HS-27A (cell line): ENCODE data around the gene FARS2.

Source experiments
- DNase-seq: peaks from one replicate; pipeline ENCODE4 v3.0.0-alpha.2; 2012; ENCODE audit warnings: low read depth, missing footprints

Gene FARS2

GRCh38 chr6:5287205-5287965 is 26.1 kb downstream of the FARS2 start:
- peak; percentile 17 for DNase-seq

DNA sequence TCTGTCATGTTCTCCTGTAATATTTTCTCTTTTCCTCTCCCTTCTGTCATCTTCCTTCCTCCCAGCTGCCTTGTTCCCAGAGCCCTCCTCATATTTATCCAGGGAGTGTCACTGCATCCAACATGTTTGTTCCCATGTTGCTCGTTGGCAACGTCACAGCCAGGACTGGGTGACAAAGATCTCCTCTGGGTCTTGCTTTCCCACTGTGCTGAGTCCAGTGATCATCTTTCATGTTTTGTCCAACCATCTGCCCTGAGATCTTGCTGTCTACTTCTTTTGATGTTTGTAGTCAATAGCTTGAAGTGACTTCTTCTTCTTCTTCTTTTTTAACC is 26.6 kb downstream of the FARS2 start:
- no peak for DNase-seq

DNA sequence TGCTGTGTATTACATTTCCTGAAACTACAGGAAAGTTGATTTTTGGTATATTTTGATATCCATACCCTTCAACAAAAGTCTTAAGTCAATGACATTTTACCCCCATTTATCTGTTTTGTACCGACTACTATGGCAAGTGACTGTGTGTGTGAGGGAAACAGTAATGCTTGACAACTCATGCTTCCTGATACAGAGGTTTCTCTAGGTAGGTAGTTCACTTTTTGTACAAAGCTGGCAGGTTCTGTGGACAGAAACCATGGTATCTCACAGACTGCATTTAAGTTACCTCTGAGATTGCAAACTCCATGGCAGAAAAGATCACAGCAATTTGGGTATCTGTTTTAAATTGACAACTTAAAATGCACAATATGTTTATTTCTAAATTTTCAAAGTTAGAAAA is 28.8 kb downstream of the FARS2 start:
- DNase-seq, result no peak

DNA sequence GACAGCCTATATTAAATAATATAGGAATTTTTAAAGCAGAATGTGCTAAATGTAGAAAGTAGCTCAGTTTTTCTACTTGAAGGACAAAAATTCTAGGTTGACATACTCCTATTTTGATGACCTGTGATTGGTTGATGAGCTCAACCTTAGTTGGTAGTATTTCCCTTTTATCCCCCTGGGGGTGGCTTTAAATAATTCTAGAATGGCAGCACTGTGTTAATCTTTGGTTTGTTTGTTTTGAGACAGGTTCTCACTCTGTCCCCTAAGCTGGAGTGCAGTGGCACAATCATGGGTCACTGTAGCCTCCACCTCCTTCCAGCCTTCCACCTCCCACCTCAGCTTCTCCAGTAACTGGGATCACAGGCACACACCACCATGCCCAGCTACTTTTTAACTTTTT is 29.2 kb downstream of the FARS2 start:
- no peak for DNase-seq

GRCh38 chr6:5292154-5292553 is 30.8 kb downstream of the FARS2 start:
- DNase-seq, result no peak

DNA sequence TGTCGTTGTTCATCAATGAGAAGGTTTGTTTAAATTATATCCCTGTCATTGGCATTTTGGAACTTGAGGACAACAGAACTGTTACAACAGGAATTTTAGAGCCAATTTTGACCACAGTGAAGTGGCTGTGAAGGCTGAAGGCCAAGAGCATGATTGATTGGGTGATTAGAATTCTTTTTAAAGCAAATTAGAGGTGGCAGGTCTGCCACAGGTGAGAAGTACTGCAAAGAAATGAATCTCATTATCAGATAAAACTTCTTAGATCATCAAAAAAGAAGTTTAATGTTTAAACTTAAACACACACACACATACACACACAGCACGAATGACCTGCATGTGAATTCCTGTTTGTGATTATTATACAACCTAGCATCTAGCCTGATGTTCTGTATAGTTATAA is 32.4 kb downstream of the FARS2 start:
- no peak for DNase-seq

- DNase-seq, result no peak
Measured at GRCh38 chr6:5294392-5295211, 33.3 kb downstream of the FARS2 start.

DNA sequence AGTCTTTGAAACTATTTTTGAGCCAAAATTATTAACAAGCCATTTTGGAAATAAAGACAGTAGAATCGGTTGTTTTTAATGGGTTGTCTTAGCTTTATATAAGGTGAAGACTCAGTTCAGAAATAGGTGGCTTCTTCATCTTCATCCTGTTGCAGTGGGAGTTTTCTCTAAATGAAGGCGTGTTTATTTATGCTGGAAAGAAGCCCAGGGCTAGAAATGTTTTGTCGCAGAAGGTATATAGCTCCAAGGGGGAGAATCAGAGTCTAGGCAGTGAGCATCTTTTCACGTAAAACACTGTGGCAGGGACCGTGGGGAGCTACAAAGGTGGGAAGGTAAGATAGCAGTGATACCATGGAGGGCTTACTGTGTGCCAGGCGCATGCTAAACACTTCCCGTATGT is 34.3 kb downstream of the FARS2 start:
- DNase-seq, result no peak

GRCh38 chr6:5300206-5300764 is 39.0 kb downstream of the FARS2 start:
- DNase-seq, result no peak

- no peak for DNase-seq
Measured at GRCh38 chr6:5302220-5302946, 41.1 kb downstream of the FARS2 start.

- no peak for DNase-seq
Measured at GRCh38 chr6:5302995-5303622, 41.8 kb downstream of the FARS2 start.

GRCh38 chr6:5303682-5304081 is 42.4 kb downstream of the FARS2 start:
- no peak for DNase-seq

DNA sequence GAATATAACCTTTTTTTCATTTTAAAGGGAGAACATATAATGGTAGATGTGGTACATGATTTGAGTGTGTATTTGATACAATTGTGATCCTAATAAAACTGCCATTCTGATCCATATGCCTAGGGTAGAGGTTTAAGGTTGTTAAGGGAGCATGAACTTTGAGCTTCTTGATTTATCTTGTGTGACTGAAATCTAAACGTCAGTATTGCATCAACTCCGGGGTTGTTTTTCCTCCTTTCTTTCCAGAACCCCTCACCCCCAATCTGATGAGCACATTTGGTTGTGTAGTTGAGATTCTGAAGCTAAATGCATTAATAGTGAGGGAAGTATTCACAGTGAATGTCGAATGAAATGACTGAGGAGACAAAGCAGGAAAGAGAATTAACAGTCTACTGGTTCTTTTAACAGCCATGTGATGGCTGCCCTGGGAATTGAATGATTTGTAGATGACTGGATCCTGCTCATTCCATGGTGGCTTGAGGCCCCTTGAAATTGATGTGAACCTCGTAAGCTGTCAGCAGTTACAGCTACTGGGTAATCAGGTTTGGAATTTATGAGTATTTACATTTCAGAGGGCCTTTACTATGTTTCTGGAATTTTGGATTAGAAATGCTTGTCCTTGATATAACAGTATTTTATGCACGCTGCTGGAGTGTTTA is 44.8 kb downstream of the FARS2 start:
- no peak for DNase-seq

DNA sequence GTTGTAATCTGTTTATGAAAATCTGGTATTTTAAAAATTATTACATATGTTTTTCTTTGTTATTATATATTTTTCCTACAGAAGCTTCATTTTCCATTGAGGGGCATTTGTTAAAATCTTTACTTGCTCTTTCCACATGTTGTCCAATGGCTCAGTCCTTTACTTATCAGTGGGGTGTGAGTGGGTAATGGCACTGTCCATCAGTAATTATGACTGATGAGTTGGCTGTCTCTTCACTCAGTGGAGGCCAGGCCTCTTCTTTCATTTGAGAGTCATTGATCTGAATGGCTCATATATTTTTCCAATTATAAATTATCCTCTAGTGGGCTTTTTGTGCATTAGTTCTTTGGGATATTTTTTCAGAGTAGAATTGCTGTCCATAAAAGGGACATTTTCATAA is 45.7 kb downstream of the FARS2 start:
- DNase-seq, result no peak

GRCh38 chr6:5308066-5308465 is 46.8 kb downstream of the FARS2 start:
- no peak for DNase-seq

DNA sequence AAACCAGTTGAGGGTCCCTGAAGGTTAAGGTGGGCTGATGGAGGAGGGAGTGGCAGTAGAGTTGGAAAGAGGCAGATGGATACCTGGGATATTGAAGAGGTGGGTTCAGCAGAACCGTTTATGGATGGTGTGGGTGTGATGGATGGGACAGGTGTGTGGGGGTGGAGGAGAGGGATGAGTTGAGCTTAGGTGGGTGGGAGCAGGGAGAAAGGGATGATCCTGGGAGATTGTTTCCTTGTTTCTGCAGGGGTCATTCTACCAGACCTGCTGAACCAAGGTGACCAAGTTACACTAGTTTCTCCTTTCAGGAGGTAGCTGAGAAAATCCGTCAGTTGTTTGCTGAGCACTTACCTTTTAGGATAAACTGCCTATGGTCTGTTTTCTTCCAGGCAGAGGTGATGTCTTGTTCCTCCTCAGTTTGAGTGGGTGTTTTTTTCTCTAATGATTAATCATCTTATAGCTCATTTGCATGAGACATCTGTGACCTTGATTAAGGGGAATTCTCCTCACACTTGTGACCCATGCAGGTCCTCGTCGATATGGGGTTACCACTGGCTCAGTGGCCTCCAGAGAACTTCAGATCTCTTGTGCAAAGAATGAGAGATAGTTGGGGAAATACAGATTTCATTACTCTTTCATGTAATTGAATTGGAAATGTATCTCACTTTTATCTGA is 53.0 kb downstream of the FARS2 start:
- no peak for DNase-seq

DNA sequence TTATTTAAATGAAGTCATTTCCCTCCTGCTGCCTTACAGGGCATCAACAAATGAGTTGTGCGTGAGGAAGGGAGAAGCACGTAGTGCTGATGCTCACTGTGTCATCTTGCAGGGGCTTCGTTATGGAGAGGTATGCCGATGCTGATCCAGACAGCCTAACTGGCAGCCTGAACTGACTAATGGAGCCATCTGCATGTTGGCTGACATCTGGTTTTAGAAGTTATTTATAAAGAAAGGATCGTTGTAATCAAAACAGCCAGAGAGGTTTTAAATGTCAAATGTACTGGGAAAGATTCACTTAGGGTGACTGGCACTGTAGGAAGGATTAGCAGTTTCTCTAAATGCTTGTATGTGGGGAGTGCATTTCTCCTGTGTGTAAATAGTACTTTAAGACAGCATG is 54.6 kb downstream of the FARS2 start:
- DNase-seq, result no peak

GRCh38 chr6:5316951-5317350 is 55.6 kb downstream of the FARS2 start:
- no peak for DNase-seq

DNA sequence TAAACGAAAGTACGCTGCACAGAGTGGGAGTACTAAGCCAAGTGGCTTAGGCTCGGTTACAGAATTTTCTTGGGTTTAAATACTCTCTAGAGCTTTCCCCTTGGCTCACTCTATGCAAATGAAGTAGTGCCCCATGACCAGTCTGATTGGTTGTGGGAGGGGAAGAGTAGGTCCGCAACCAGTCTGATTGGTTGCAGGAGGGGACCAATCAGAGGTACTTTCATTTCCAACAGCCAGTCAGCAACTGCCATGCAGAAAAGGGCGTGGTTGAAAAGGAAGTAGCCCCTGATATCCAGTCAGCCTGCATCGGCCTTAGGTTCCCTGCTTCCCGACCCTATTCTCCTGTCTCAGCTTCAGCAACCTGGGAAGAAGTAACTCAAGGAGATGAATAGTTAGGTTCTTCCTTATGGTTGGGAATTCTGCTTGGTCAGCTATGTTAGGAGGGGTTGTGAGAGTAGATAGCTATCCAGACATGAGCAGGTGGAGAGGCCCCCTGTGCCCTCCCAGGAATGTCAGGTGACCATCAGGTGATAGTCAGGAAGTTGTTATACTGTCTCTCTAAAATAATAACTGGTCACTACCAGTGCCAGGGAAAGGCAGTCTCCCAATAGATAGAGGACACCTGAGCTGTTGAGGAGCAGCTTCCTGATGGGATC is 57.4 kb downstream of the FARS2 start:
- no peak for DNase-seq

DNA sequence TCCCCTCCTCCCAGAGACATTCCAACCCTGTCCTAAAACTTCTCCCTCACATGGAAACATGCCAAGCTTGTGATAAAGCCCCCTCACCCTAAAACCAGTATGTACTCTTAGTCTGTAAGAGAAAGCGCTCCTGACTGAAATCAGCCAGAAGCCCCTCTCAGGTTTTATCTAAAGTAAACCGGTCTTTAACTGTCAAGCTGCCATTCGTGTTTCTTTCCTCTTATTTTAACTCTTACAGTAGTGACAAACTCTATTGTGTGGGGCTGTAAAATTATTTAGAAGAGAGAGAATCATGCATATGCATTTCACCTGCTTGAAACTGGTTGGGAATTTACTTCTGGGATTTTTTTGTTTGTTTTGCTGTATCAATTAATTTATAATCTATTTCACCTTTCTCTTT is 62.7 kb downstream of the FARS2 start:
- no peak for DNase-seq

- no peak for DNase-seq
Measured at GRCh38 chr6:5325173-5325572, 63.9 kb downstream of the FARS2 start.
